ENCODE data around the gene CCDC92. TPM values are rescaled to one million over a fixed set of nuclear protein-coding genes. Genes with fewer than 3 reads are reported as not detected.

CCDC92 gene
- polyA plus RNA-seq, 1 donor: 36.2 TPM

DNA sequence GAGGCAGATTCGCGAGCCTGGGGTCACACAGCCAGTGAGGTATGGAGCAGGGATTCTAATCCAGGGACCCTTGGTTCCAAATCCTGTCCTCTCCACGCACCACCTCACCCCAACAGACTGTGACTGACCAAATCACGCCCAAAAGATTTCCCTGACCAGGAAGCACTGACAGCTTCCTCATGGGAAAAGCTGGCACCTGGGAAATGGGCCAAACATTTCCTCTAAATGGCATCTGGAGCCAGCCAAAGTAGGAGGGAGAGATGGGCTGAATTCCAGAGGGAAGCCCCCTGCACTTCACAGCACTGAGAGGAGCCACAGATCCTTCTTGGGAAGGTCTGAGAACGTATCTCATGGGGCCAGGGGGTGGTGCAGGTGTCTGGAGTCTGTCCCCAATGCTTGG, 28.8 kb downstream of the CCDC92 start:
- DNase-seq: no peak
- Histone ChIP-seq H3K4me1 (ENCODE audit: control insufficient read depth, insufficient read depth, low read length) (peaks cover 4% of the 10 kb centered on the region), H3K27me3 (ENCODE audit: control insufficient read depth, insufficient read depth, low read length) (no peaks in the 10 kb centered on the region), H3K9me3 (ENCODE audit: control insufficient read depth, low read depth, low read length) (peaks cover 12% of the 10 kb centered on the region), H3K36me3 (ENCODE audit: control insufficient read depth, insufficient read depth, low read length) (peaks cover 55% of the 10 kb centered on the region), H3K4me3 (ENCODE audit: low read length) (no peak overlapping the region), H3K27ac (ENCODE audit: low read length) (no peak overlapping the region)
- WGBS (ENCODE audit: insufficient coverage, low lambda C conversion rate): no CpG with 5 or more reads among the region's 5 CpGs

GRCh38 chr12:123942911-123943648, 29.6 kb downstream of the CCDC92 start:
- H3K9me3 ChIP-seq (ENCODE audit: control insufficient read depth, low read depth, low read length): peaks cover 12% of the 10 kb centered on the region
- H3K4me3 ChIP-seq (ENCODE audit: low read length): no peak overlapping the region
- H3K27me3 ChIP-seq (ENCODE audit: control insufficient read depth, insufficient read depth, low read length): no peaks in the 10 kb centered on the region
- no CpG with 5 or more reads among the region's 16 CpGs for WGBS (ENCODE audit: insufficient coverage, low lambda C conversion rate)
- DNase-seq: no peak
- H3K27ac ChIP-seq (ENCODE audit: low read length): no peak overlapping the region
- H3K4me1 ChIP-seq (ENCODE audit: control insufficient read depth, insufficient read depth, low read length): no peaks in the 10 kb centered on the region
- H3K36me3 ChIP-seq (ENCODE audit: control insufficient read depth, insufficient read depth, low read length): peaks cover 55% of the 10 kb centered on the region

GRCh38 chr12:123942238-123942653, 30.4 kb downstream of the CCDC92 start:
- no peaks in the 10 kb centered on the region for H3K27me3 ChIP-seq (ENCODE audit: control insufficient read depth, insufficient read depth, low read length)
- H3K4me1 ChIP-seq (ENCODE audit: control insufficient read depth, insufficient read depth, low read length): no peaks in the 10 kb centered on the region
- H3K27ac ChIP-seq (ENCODE audit: low read length): no peak overlapping the region
- no peak for DNase-seq
- H3K9me3 ChIP-seq (ENCODE audit: control insufficient read depth, low read depth, low read length): peaks cover 12% of the 10 kb centered on the region
- WGBS (ENCODE audit: insufficient coverage, low lambda C conversion rate): no CpG with 5 or more reads among the region's 10 CpGs
- peaks cover 60% of the 10 kb centered on the region for H3K36me3 ChIP-seq (ENCODE audit: control insufficient read depth, insufficient read depth, low read length)
- H3K4me3 ChIP-seq (ENCODE audit: low read length): no peak overlapping the region

- H3K36me3 ChIP-seq (ENCODE audit: control insufficient read depth, insufficient read depth, low read length): peaks cover 65% of the 10 kb centered on the region
- no peaks in the 10 kb centered on the region for H3K27me3 ChIP-seq (ENCODE audit: control insufficient read depth, insufficient read depth, low read length)
- no peak overlapping the region for H3K4me3 ChIP-seq (ENCODE audit: low read length)
- WGBS (ENCODE audit: insufficient coverage, low lambda C conversion rate): no CpG with 5 or more reads among the region's 13 CpGs
- no peak for DNase-seq
- H3K9me3 ChIP-seq (ENCODE audit: control insufficient read depth, low read depth, low read length): peaks cover 13% of the 10 kb centered on the region
- no peak overlapping the region for H3K27ac ChIP-seq (ENCODE audit: low read length)
- H3K4me1 ChIP-seq (ENCODE audit: control insufficient read depth, insufficient read depth, low read length): no peaks in the 10 kb centered on the region
Measured at GRCh38 chr12:123941624-123942237, 30.9 kb downstream of the CCDC92 start.

DNA sequence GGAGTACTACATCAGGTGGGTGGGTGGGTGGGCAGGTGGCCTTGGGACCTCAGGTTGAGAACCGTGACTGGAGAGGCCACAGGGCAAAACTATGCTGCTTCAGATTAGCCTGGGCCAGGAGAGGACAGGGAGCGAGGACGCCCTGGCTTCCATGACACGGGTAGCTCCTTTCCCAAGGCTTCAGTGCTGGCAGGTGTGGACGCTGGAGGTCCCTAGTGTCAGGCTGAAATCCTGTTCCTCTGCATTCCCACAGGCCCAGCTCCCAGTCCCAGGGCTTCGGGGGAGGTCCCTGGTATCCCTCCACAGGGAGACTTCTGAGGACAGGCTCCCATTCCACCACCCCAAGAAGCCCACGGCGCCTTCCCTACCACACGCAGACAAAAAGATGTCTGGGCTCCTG, 31.6 kb downstream of the CCDC92 start:
- DNase-seq: no peak
- no CpG with 5 or more reads among the region's 9 CpGs for WGBS (ENCODE audit: insufficient coverage, low lambda C conversion rate)
- Histone ChIP-seq H3K27me3 (ENCODE audit: control insufficient read depth, insufficient read depth, low read length) (no peaks in the 10 kb centered on the region), H3K4me1 (ENCODE audit: control insufficient read depth, insufficient read depth, low read length) (no peaks in the 10 kb centered on the region), H3K9me3 (ENCODE audit: control insufficient read depth, low read depth, low read length) (peaks cover 13% of the 10 kb centered on the region), H3K27ac (ENCODE audit: low read length) (no peak overlapping the region), H3K4me3 (ENCODE audit: low read length) (no peak overlapping the region), H3K36me3 (ENCODE audit: control insufficient read depth, insufficient read depth, low read length) (peaks cover 73% of the 10 kb centered on the region)

- H3K36me3 ChIP-seq (ENCODE audit: control insufficient read depth, insufficient read depth, low read length): peaks cover 75% of the 10 kb centered on the region
- H3K27me3 ChIP-seq (ENCODE audit: control insufficient read depth, insufficient read depth, low read length): no peaks in the 10 kb centered on the region
- H3K27ac ChIP-seq (ENCODE audit: low read length): no peak overlapping the region
- peaks cover 13% of the 10 kb centered on the region for H3K9me3 ChIP-seq (ENCODE audit: control insufficient read depth, low read depth, low read length)
- no peak overlapping the region for H3K4me3 ChIP-seq (ENCODE audit: low read length)
- DNase-seq: no peak
- no peaks in the 10 kb centered on the region for H3K4me1 ChIP-seq (ENCODE audit: control insufficient read depth, insufficient read depth, low read length)
- 100% methylated on average over 1 of the region's 9 CpGs for WGBS (ENCODE audit: insufficient coverage, low lambda C conversion rate)
Measured at GRCh38 chr12:123940627-123940966, 32.0 kb downstream of the CCDC92 start.

GRCh38 chr12:123939716-123940626, 32.7 kb downstream of the CCDC92 start:
- no peak for DNase-seq
- Histone ChIP-seq H3K4me3 (ENCODE audit: low read length) (no peak overlapping the region), H3K27me3 (ENCODE audit: control insufficient read depth, insufficient read depth, low read length) (no peaks in the 10 kb centered on the region), H3K4me1 (ENCODE audit: control insufficient read depth, insufficient read depth, low read length) (no peaks in the 10 kb centered on the region), H3K9me3 (ENCODE audit: control insufficient read depth, low read depth, low read length) (peaks cover 13% of the 10 kb centered on the region), H3K36me3 (ENCODE audit: control insufficient read depth, insufficient read depth, low read length) (peaks cover 69% of the 10 kb centered on the region), H3K27ac (ENCODE audit: low read length) (no peak overlapping the region)
- no CpG with 5 or more reads among the region's 16 CpGs for WGBS (ENCODE audit: insufficient coverage, low lambda C conversion rate)

GRCh38 chr12:123938679-123939480, 33.8 kb downstream of the CCDC92 start:
- Histone ChIP-seq H3K27me3 (ENCODE audit: control insufficient read depth, insufficient read depth, low read length) (no peaks in the 10 kb centered on the region), H3K27ac (ENCODE audit: low read length) (no peak overlapping the region), H3K9me3 (ENCODE audit: control insufficient read depth, low read depth, low read length) (peaks cover 13% of the 10 kb centered on the region), H3K4me1 (ENCODE audit: control insufficient read depth, insufficient read depth, low read length) (no peaks in the 10 kb centered on the region), H3K4me3 (ENCODE audit: low read length) (no peak overlapping the region), H3K36me3 (ENCODE audit: control insufficient read depth, insufficient read depth, low read length) (peaks cover 61% of the 10 kb centered on the region)
- 47% methylated on average over 2 of the region's 16 CpGs for WGBS (ENCODE audit: insufficient coverage, low lambda C conversion rate)
- DNase-seq: no peak

DNA sequence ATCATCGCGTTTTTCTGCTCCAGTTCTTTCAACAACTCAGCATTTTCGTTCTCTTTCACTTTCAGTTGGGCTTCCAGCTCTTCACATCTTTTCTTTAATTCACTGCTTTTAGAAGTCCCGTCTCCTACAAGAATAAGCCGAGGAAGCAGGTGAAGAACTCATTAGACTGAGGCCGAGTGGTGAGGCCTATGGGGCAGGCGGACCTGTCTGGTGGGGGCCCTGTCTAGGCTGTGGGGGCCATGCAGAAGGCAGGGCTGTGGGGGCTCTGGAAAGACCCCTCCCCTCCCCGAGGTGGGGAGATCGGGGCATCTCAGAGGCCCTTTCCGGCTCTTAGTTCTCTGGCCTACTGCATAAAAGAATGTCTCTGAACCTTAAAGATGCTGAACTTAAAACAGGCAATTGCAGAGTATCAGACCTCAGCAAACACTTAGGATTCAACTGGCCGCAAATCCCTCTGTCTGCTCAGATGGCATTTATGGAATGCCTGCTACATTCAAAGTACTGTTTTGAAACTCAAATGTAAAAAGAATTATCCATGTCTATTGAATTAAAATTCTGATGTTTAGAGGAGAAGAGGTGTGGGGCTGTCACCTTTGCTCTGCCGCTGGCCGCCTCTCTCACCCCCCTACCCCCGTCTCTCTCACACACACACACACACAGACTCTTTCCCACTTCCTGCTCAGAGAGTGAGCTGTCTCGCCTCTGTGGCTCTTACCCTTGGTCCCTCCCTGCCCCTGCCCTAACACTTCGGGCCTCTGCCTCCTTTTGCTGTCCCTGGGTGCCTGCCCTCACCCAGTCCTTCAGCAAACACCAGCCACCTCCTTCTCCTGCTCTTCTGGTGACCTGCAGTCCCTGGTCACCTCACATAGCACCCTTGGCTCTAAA, 34.7 kb downstream of the CCDC92 start:
- H3K27ac ChIP-seq (ENCODE audit: low read length): no peak overlapping the region
- H3K9me3 ChIP-seq (ENCODE audit: control insufficient read depth, low read depth, low read length): peaks cover 13% of the 10 kb centered on the region
- no peak for DNase-seq
- H3K27me3 ChIP-seq (ENCODE audit: control insufficient read depth, insufficient read depth, low read length): no peaks in the 10 kb centered on the region
- WGBS (ENCODE audit: insufficient coverage, low lambda C conversion rate): 95% methylated on average over 4 of the region's 16 CpGs
- H3K4me3 ChIP-seq (ENCODE audit: low read length): no peak overlapping the region
- peaks cover 52% of the 10 kb centered on the region for H3K36me3 ChIP-seq (ENCODE audit: control insufficient read depth, insufficient read depth, low read length)
- H3K4me1 ChIP-seq (ENCODE audit: control insufficient read depth, insufficient read depth, low read length): no peaks in the 10 kb centered on the region
